ENCODE measurements around the gene SF3B5.

DNA sequence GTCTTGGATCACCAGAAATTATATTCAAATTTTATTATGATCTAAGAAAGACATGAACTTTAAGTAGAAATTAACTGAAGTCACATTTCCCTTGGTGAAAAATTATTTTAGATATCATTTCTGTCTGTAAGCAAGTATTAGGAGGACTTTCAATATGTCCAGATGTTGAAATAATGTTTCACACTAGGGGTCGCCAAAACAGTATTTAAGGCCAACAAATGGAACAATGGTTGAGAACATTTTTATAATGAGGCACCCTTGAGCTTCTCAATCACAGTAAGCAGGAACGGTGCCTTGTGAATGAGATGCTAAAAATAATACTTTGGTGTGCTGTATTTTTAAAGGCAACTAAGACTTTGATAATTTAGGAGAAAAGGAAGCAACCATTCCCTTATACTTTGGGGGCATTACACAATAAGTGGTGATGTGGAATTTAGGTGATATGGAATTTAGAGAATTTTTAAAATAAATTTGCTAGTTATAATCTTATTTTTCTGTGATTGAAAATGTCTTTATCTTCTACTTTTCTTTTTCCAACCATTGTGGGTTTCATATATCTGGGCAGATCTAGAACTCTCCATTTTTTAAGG, 9.6 kb upstream of the SF3B5 start:
- TF ChIP-seq EZH2 (IDR thresholded peaks at IDR 0.05) (no peak), POLR2AphosphoS5 (IDR thresholded peaks at IDR 0.05; ENCODE audit: borderline replicate concordance, low read depth, low read length) (no peak), FOXP2 (optimal IDR thresholded peaks at IDR 0.05; ENCODE audit: control extremely low read depth, extremely low read length, insufficient read depth) (no peak)
